ENCODE results near the gene UTP11. TPM values are rescaled to one million over a fixed set of nuclear protein-coding genes. Genes with fewer than 3 reads are reported as not detected.
"Not testable (repeated sequence)": the region's sequence is repeated elsewhere in the genome, so short reads cannot be mapped to it uniquely, and the experiment has no call there.

The UTP11 gene
- total and polyA plus RNA-seq, 4 donors = 11.0 to 17.8 (median 11.8) TPM

- H3K36me3 ChIP-seq (ENCODE audit: control insufficient read depth in 4 of 4, insufficient read depth in 3 of 4, low read depth in 1 of 4, low read length in 3 of 4) = peaks cover 10 to 46% (median 39%) of the 10 kb centered on the region in 4 donors
- H3K4me3 ChIP-seq (ENCODE audit: low read depth in 1 of 3, low read length in 3 of 3); H3K27ac ChIP-seq (ENCODE audit: low read depth in 1 of 2, low read length in 2 of 2); DNase-seq (ENCODE audit: low spot score); H3K9me3 ChIP-seq (ENCODE audit: control insufficient read depth in 4 of 4, low read length in 3 of 4); H3K27me3 ChIP-seq (ENCODE audit: control insufficient read depth in 4 of 4, insufficient read depth in 4 of 4, low read length in 3 of 4); H3K4me1 ChIP-seq (ENCODE audit: control insufficient read depth in 4 of 4, insufficient read depth in 4 of 4, low read length in 3 of 4); H3K9ac ChIP-seq (ENCODE audit: low read depth in 1 of 2, low read length in 2 of 2): not testable (repeated sequence)
- peak; percentile 54 for TF ChIP-seq CTCF (IDR thresholded peaks at IDR 0.05; ENCODE audit: low read depth, low read length, missing input control)
- TF ChIP-seq RXRA (IDR thresholded peaks at IDR 0.05) = peak in 1 of 2 donors; percentile 15
- peak; percentile 84 to 87 for TF ChIP-seq RAD21 (IDR thresholded peaks at IDR 0.05)
- WGBS = 56% methylated on average over 6 of the region's 6 CpGs
Measured at GRCh38 chr1:37975083-37975482, 37.5 kb upstream of the UTP11 start.

- Histone ChIP-seq H3K4me1 (ENCODE audit: control insufficient read depth in 4 of 4, insufficient read depth in 4 of 4, low read length in 3 of 4) (peaks cover 0 to 3% (median 0%) of the 10 kb centered on the region in 4 donors), H3K27ac (ENCODE audit: low read depth in 1 of 2, low read length in 2 of 2) (no peak overlapping the region), H3K9ac (ENCODE audit: low read depth in 1 of 2, low read length in 2 of 2) (no peak overlapping the region), H3K27me3 (ENCODE audit: control insufficient read depth in 4 of 4, insufficient read depth in 4 of 4, low read length in 3 of 4) (no peaks in the 10 kb centered on the region), H3K36me3 (ENCODE audit: control insufficient read depth in 4 of 4, insufficient read depth in 3 of 4, low read depth in 1 of 4, low read length in 3 of 4) (peaks cover 16 to 74% (median 58%) of the 10 kb centered on the region in 4 donors), H3K4me3 (ENCODE audit: low read depth in 1 of 3, low read length in 3 of 3) (no peak overlapping the region), H3K9me3 (ENCODE audit: control insufficient read depth in 4 of 4, low read length in 3 of 4) (no peaks in the 10 kb centered on the region)
- TF ChIP-seq RAD21 (IDR thresholded peaks at IDR 0.05) = no peak
- no peak for TF ChIP-seq TAF1 (conservative IDR thresholded peaks at IDR 0.05)
- TF ChIP-seq ATF3 (IDR thresholded peaks at IDR 0.05) = no peak
- no peak for TF ChIP-seq GABPA (IDR thresholded peaks at IDR 0.05 in 1 of 2, conservative IDR thresholded peaks at IDR 0.05 in 1 of 2)
- no peak for TF ChIP-seq HNF4G (IDR thresholded peaks at IDR 0.05)
- no peak for TF ChIP-seq REST (IDR thresholded peaks at IDR 0.05)
- TF ChIP-seq HNF4A (conservative IDR thresholded peaks at IDR 0.05) = no peak
- no peak for TF ChIP-seq RXRA (IDR thresholded peaks at IDR 0.05)
- no peak for TF ChIP-seq SP1 (IDR thresholded peaks at IDR 0.05)
- TF ChIP-seq EGR1 (IDR thresholded peaks at IDR 0.05; ENCODE audit: low read depth in 2 of 2) = no peak
- no peak for TF ChIP-seq NR2F2 (IDR thresholded peaks at IDR 0.05)
- 56% methylated on average over 4 of the region's 4 CpGs for WGBS
- DNase-seq (ENCODE audit: low spot score) = no peak
Measured at GRCh38 chr1:37978541-37978940, 34.0 kb upstream of the UTP11 start.

- WGBS = 95% methylated on average over 2 of the region's 2 CpGs
- no peak for DNase-seq (ENCODE audit: low spot score)
- no peak overlapping the region for H3K27ac ChIP-seq (ENCODE audit: low read depth in 1 of 2, low read length in 2 of 2)
- H3K4me3 ChIP-seq (ENCODE audit: low read depth in 1 of 3, low read length in 3 of 3) = no peak overlapping the region
- H3K36me3 ChIP-seq (ENCODE audit: control insufficient read depth in 4 of 4, insufficient read depth in 3 of 4, low read depth in 1 of 4, low read length in 3 of 4) = peaks cover 24 to 77% (median 57%) of the 10 kb centered on the region in 4 donors
- H3K9ac ChIP-seq (ENCODE audit: low read depth in 1 of 2, low read length in 2 of 2) = no peak overlapping the region
- H3K4me1 ChIP-seq (ENCODE audit: control insufficient read depth in 4 of 4, insufficient read depth in 4 of 4, low read length in 3 of 4) = peaks cover 4 to 14% (median 10%) of the 10 kb centered on the region in 4 donors
- no peaks in the 10 kb centered on the region for H3K27me3 ChIP-seq (ENCODE audit: control insufficient read depth in 4 of 4, insufficient read depth in 4 of 4, low read length in 3 of 4)
- H3K9me3 ChIP-seq (ENCODE audit: control insufficient read depth in 4 of 4, low read length in 3 of 4) = no peaks in the 10 kb centered on the region
- TF ChIP-seq RXRA (IDR thresholded peaks at IDR 0.05) (no peak), TAF1 (conservative IDR thresholded peaks at IDR 0.05) (no peak), EGR1 (IDR thresholded peaks at IDR 0.05; ENCODE audit: low read depth in 2 of 2) (no peak), SP1 (IDR thresholded peaks at IDR 0.05) (no peak), JUND (IDR thresholded peaks at IDR 0.05) (no peak), YY1 (IDR thresholded peaks at IDR 0.05) (no peak), CTCF (IDR thresholded peaks at IDR 0.05; ENCODE audit: low read depth, low read length, missing input control) (no peak), NR2F2 (IDR thresholded peaks at IDR 0.05) (no peak), FOXA2 (IDR thresholded peaks at IDR 0.05) (no peak), REST (IDR thresholded peaks at IDR 0.05) (no peak)
Measured at GRCh38 chr1:37983546-37983945, 29.0 kb upstream of the UTP11 start.
